Neuronal stem cell (in vitro differentiated cells): ENCODE measurements around the gene DOCK4.

Experiments
- DNase-seq: peaks from one replicate; pipeline ENCODE4 v3.0.0-alpha.2; 2013; ENCODE audit warnings: low spot score
- H2AFZ ChIP-seq: one replicate; pipeline ENCODE4 v1.6.1; 2013; ENCODE audit warnings: mild to moderate bottlenecking, low read length, inconsistent platforms
- H2AK5ac ChIP-seq: 2 replicates; pipeline ENCODE4 v1.6.1; 2013; ENCODE audit warnings: low read depth, mild to moderate bottlenecking, inconsistent platforms, low read length, moderate library complexity, mixed read lengths
- H2BK120ac ChIP-seq: 2 replicates; pipeline ENCODE4 v1.6.1; 2013; ENCODE audit warnings: low read depth, mild to moderate bottlenecking, inconsistent platforms, low read length, moderate library complexity, mixed read lengths
- H2BK12ac ChIP-seq: one replicate; pipeline ENCODE4 v1.6.1; 2013; ENCODE audit warnings: low read length, inconsistent platforms
- H2BK15ac ChIP-seq: 2 replicates; pipeline ENCODE4 v1.6.1; 2013; ENCODE audit warnings: mild to moderate bottlenecking, low read length, inconsistent platforms, mixed read lengths
- H2BK5ac ChIP-seq: one replicate; pipeline ENCODE4 v1.6.1; 2013; ENCODE audit warnings: inconsistent platforms, mild to moderate bottlenecking, low read length, moderate library complexity
- H3K14ac ChIP-seq: one replicate; pipeline ENCODE4 v1.6.1; 2013; ENCODE audit warnings: low read length, inconsistent platforms
- H3K18ac ChIP-seq: 2 replicates; pipeline ENCODE4 v1.6.1; 2013; ENCODE audit warnings: low read length, inconsistent platforms
- H3K23ac ChIP-seq: 2 replicates; pipeline ENCODE4 v1.6.1; 2013; ENCODE audit warnings: low read depth, mild to moderate bottlenecking, mixed read lengths, low read length, inconsistent platforms; ENCODE audit not compliant: poor library complexity
- H3K27ac ChIP-seq: replicated peaks from 3 replicates; pipeline ENCODE4 v1.5.1; 2013; ENCODE audit warnings: low read length, inconsistent platforms
- H3K27me3 ChIP-seq, 3 experiments: 2 replicates each; pipeline ENCODE4 v1.6.1; 2013; ENCODE audit warnings: low read length in 3 of 3, mild to moderate bottlenecking in 2 of 3, inconsistent platforms in 1 of 3, low read depth in 1 of 3, mixed read lengths in 1 of 3, moderate library complexity in 1 of 3; ENCODE audit not compliant: control insufficient read depth in 3 of 3, insufficient read depth in 3 of 3
- H3K36me3 ChIP-seq, 2 donors: replicated peaks in 1 of 2; 2 replicates each; pipeline ENCODE4 v1.6.1; 2013; ENCODE audit warnings: low read length in 2 of 2; ENCODE audit not compliant: control insufficient read depth in 2 of 2, insufficient read depth in 2 of 2
- H3K4ac ChIP-seq: 2 replicates; pipeline ENCODE4 v1.6.1; 2013; ENCODE audit warnings: inconsistent platforms, mild to moderate bottlenecking, low read length, moderate library complexity
- H3K4me1 ChIP-seq, 2 donors: 1 replicate in 1 of 2; 2 replicates in 1 of 2; pipeline ENCODE4 v1.6.1; 2013; ENCODE audit warnings: low read length in 2 of 2, low read depth in 1 of 2; ENCODE audit not compliant: control insufficient read depth in 2 of 2, insufficient read depth in 1 of 2
- H3K4me2 ChIP-seq: one replicate; pipeline ENCODE4 v1.6.1; 2013; ENCODE audit warnings: mild to moderate bottlenecking, low read length, inconsistent platforms; ENCODE audit not compliant: insufficient read depth, poor library complexity, severe bottlenecking
- H3K4me3 ChIP-seq, 2 donors: 2 replicates each; pipeline ENCODE4 v1.5.1; 2013; ENCODE audit warnings: low read length in 2 of 2, mild to moderate bottlenecking in 2 of 2, inconsistent platforms in 1 of 2, moderate library complexity in 1 of 2
- H3K79me1 ChIP-seq: one replicate; pipeline ENCODE4 v1.6.1; 2013; ENCODE audit warnings: low read depth, mild to moderate bottlenecking, inconsistent platforms, low read length, moderate library complexity
- H3K9ac ChIP-seq: one replicate; pipeline ENCODE4 v1.6.1; 2013; ENCODE audit warnings: mild to moderate bottlenecking, low read depth, low read length, inconsistent platforms; ENCODE audit not compliant: poor library complexity
- H3K9me3 ChIP-seq, 2 donors: replicated peaks in 1 of 2; 2 replicates each; pipeline versions ENCODE3 to v1.6.1; 2013; ENCODE audit warnings: low read length in 2 of 2, mild to moderate bottlenecking in 2 of 2, inconsistent platforms in 1 of 2, low read depth in 1 of 2, mixed read lengths in 1 of 2, moderate library complexity in 1 of 2; ENCODE audit not compliant: control insufficient read depth in 2 of 2, insufficient read depth in 1 of 2
- H4K8ac ChIP-seq: one replicate; pipeline ENCODE4 v1.6.1; 2013; ENCODE audit warnings: low read depth, mild to moderate bottlenecking, inconsistent platforms, low read length, moderate library complexity
- H4K91ac ChIP-seq: one replicate; pipeline ENCODE4 v1.6.1; 2013; ENCODE audit warnings: low read length, low read depth, mild to moderate bottlenecking, inconsistent platforms; ENCODE audit not compliant: poor library complexity
- WGBS, 2 donors: extraction: QIAGEN DNeasy Blood & Tissue Kit; methylation state at CpG; one replicate each; pipeline ENCODE4 v1.1.7; 2013; ENCODE audit warnings: missing lambda C conversion rate in 2 of 2, mixed read lengths in 1 of 2; ENCODE audit not compliant: insufficient read length in 2 of 2, insufficient replicate concordance in 1 of 2; ENCODE audit errors: extremely low coverage in 2 of 2; 5-methylcytosine and 5-hydroxymethylcytosine counted together

DOCK4 gene

GRCh38 chr7:111869280-111869679, 336.9 kb downstream of the DOCK4 start:
- Histone ChIP-seq H3K4me3 (no peak overlapping the region), H3K79me1 (no peaks in the 10 kb centered on the region), H3K9me3 (no peaks in the 10 kb centered on the region), H4K8ac (no peak overlapping the region), H3K4ac (no peak overlapping the region), H3K23ac (no peak overlapping the region), H3K18ac (no peak overlapping the region), H3K4me2 (no peak overlapping the region), H2AFZ (no peak overlapping the region), H2BK15ac (no peak overlapping the region), H3K27ac (no peak overlapping the region), H3K4me1 (peaks cover 5 to 7% of the 10 kb centered on the region in 2 donors), H3K9ac (no peak overlapping the region), H2BK5ac (no peak overlapping the region), H4K91ac (no peak overlapping the region), H3K27me3 (no peaks in the 10 kb centered on the region), H3K14ac (no peak overlapping the region), H2BK120ac (no peak overlapping the region), H3K36me3 (peaks cover 0 to 35% of the 10 kb centered on the region in 2 donors), H2BK12ac (no peak overlapping the region), H2AK5ac (no peak overlapping the region)
- no peak for DNase-seq
- no CpG with 5 or more reads among the region's 3 CpGs for WGBS, 2 donors

GRCh38 chr7:111867348-111867931, 338.8 kb downstream of the DOCK4 start:
- Histone ChIP-seq H3K9ac (no peak overlapping the region), H4K91ac (no peak overlapping the region), H2BK120ac (no peak overlapping the region), H3K4me2 (no peak overlapping the region), H2BK12ac (no peak overlapping the region), H3K18ac (no peak overlapping the region), H2AFZ (no peak overlapping the region), H3K27ac (no peak overlapping the region), H4K8ac (no peak overlapping the region), H2AK5ac (no peak overlapping the region), H3K4ac (no peak overlapping the region), H2BK5ac (no peak overlapping the region), H3K79me1 (no peaks in the 10 kb centered on the region), H3K36me3 (peaks cover 0 to 35% of the 10 kb centered on the region in 2 donors), H2BK15ac (no peak overlapping the region), H3K4me3 (no peak overlapping the region), H3K14ac (no peak overlapping the region), H3K23ac (no peak overlapping the region), H3K27me3 (no peaks in the 10 kb centered on the region), H3K9me3 (no peaks in the 10 kb centered on the region), H3K4me1 (no peaks in the 10 kb centered on the region)
- DNase-seq: no peak
- no CpG with 5 or more reads among the region's 5 CpGs for WGBS, 2 donors

- no peak overlapping the region for H2BK120ac ChIP-seq
- H3K27ac ChIP-seq: no peak overlapping the region
- H3K4ac ChIP-seq: no peak overlapping the region
- no peak overlapping the region for H3K23ac ChIP-seq
- WGBS, 2 donors: no CpG with 5 or more reads among the region's 2 CpGs
- H2BK15ac ChIP-seq: no peak overlapping the region
- no peak overlapping the region for H2BK12ac ChIP-seq
- H2AK5ac ChIP-seq: no peak overlapping the region
- no peak overlapping the region for H3K4me3 ChIP-seq
- no peaks in the 10 kb centered on the region for H3K4me1 ChIP-seq
- no peak overlapping the region for H4K91ac ChIP-seq
- no peak overlapping the region for H3K14ac ChIP-seq
- no peak overlapping the region for H3K18ac ChIP-seq
- H3K4me2 ChIP-seq: no peak overlapping the region
- H2BK5ac ChIP-seq: no peak overlapping the region
- peaks cover 0 to 35% of the 10 kb centered on the region in 2 donors for H3K36me3 ChIP-seq
- H2AFZ ChIP-seq: no peak overlapping the region
- H3K79me1 ChIP-seq: no peaks in the 10 kb centered on the region
- no peak for DNase-seq
- H4K8ac ChIP-seq: no peak overlapping the region
- H3K27me3 ChIP-seq: no peaks in the 10 kb centered on the region
- H3K9me3 ChIP-seq: no peaks in the 10 kb centered on the region
- H3K9ac ChIP-seq: no peak overlapping the region
Measured at GRCh38 chr7:111866787-111867186, 339.4 kb downstream of the DOCK4 start.

GRCh38 chr7:111865430-111865829, 340.8 kb downstream of the DOCK4 start:
- Histone ChIP-seq H4K91ac (no peak overlapping the region), H2BK12ac (no peak overlapping the region), H3K36me3 (peaks cover 0 to 41% of the 10 kb centered on the region in 2 donors), H2AFZ (no peak overlapping the region), H3K27me3 (no peaks in the 10 kb centered on the region), H2BK5ac (no peak overlapping the region), H3K9ac (no peak overlapping the region), H2BK15ac (no peak overlapping the region), H3K23ac (no peak overlapping the region), H3K4ac (no peak overlapping the region), H4K8ac (no peak overlapping the region), H3K4me3 (no peak overlapping the region), H3K14ac (no peak overlapping the region), H3K18ac (no peak overlapping the region), H3K4me1 (no peaks in the 10 kb centered on the region), H2AK5ac (no peak overlapping the region), H3K27ac (no peak overlapping the region), H3K9me3 (no peaks in the 10 kb centered on the region), H2BK120ac (no peak overlapping the region), H3K4me2 (no peak overlapping the region), H3K79me1 (no peaks in the 10 kb centered on the region)
- DNase-seq: no peak
- WGBS, 2 donors: no CpG with 5 or more reads among the region's 1 CpG
